CD4-positive, CD25-positive, alpha-beta regulatory T cell (primary cell): Measurements from ENCODE around the gene NDUFB4. TPM values are rescaled to one million over a fixed set of nuclear protein-coding genes. Genes with fewer than 3 reads are reported as not detected.

Experiments
- ATAC-seq, 2 donors: fragments of 150-1000 bp; cut with Tn5 transposase; one replicate each; pipeline ENCODE4 v1.10.0; 2021; ENCODE audit warnings: low read depth in 2 of 2, moderate number of reproducible peaks in 2 of 2, moderate library complexity in 1 of 2
- DNase-seq, 3 donors: peaks; one replicate each; pipeline versions ENCODE4 v3.0.0 to v3.0.0-alpha.2; 2012 to 2022; ENCODE audit warnings: mixed read lengths in 1 of 3
- H3K27ac ChIP-seq: one replicate; pipeline ENCODE4 v1.7.0; 2013; ENCODE audit warnings: mild to moderate bottlenecking, low read length; ENCODE audit not compliant: insufficient read depth, poor library complexity, severe bottlenecking
- H3K27me3 ChIP-seq: one replicate; pipeline ENCODE4 v1.7.0; 2013; ENCODE audit warnings: low read length; ENCODE audit not compliant: control insufficient read depth, insufficient read depth
- H3K36me3 ChIP-seq: one replicate; pipeline ENCODE4 v1.7.0; 2013; ENCODE audit warnings: mild to moderate bottlenecking, low read length, moderate library complexity; ENCODE audit not compliant: control insufficient read depth, insufficient read depth
- H3K4me1 ChIP-seq: 2 replicates; pipeline ENCODE4 v1.7.0; 2013; ENCODE audit warnings: mild to moderate bottlenecking, low read length; ENCODE audit not compliant: insufficient read depth, control insufficient read depth, poor library complexity, severe bottlenecking
- H3K4me3 ChIP-seq: one replicate; pipeline ENCODE4 v1.7.0; 2013; ENCODE audit warnings: low read depth, mild to moderate bottlenecking, low read length, moderate library complexity
- H3K9me3 ChIP-seq, 2 experiments: 1 replicate in 1 of 2; 2 replicates in 1 of 2; pipeline ENCODE4 v1.7.0; 2013; ENCODE audit warnings: low read length in 2 of 2, mild to moderate bottlenecking in 1 of 2, moderate library complexity in 1 of 2; ENCODE audit not compliant: control insufficient read depth in 2 of 2
- H3K27ac Mint-ChIP-seq, 3 donors: one replicate each; pipeline ENCODE4 v1.8.0; 2020 to 2022; ENCODE audit warnings: mild to moderate bottlenecking in 3 of 3, mixed read lengths in 3 of 3, moderate library complexity in 2 of 3
- H3K27me3 Mint-ChIP-seq: one replicate; pipeline ENCODE4 v1.8.0; 2022; ENCODE audit warnings: mild to moderate bottlenecking, mixed read lengths
- H3K36me3 Mint-ChIP-seq: one replicate; pipeline ENCODE4 v1.8.0; 2020; ENCODE audit warnings: mixed read lengths
- H3K4me1 Mint-ChIP-seq, 4 donors: one replicate each; pipeline ENCODE4 v1.8.0; 2020 to 2022; ENCODE audit warnings: mixed read lengths in 4 of 4, mild to moderate bottlenecking in 1 of 4
- H3K4me3 Mint-ChIP-seq, 4 donors: one replicate each; pipeline ENCODE4 v1.8.0; 2020 to 2022; ENCODE audit warnings: mild to moderate bottlenecking in 4 of 4, mixed read lengths in 4 of 4, moderate library complexity in 3 of 4
- H3K9me3 Mint-ChIP-seq, 7 donors: one replicate each; pipeline ENCODE4 v1.8.0; 2020 to 2022; ENCODE audit warnings: mixed read lengths in 7 of 7, mild to moderate bottlenecking in 3 of 7, moderate library complexity in 2 of 7
- polyA plus RNA-seq, 4 donors: library from polyadenylated mRNA; unstranded; fragments of 300-500 nt; fragmentation: Illumina TruSeq; gene quantifications; one replicate each; pipeline ENCODE4 v1.2.3, GENCODE V29; 2021
- total RNA-seq: library from RNA; stranded (reverse); gene quantifications from one replicate; pipeline ENCODE4 v1.2.3, GENCODE V29; 2022

NDUFB4 gene
- total and polyA plus RNA-seq, 5 donors from 2014 or later, result 71.4 to 317 (median 253) TPM

GRCh38 chr3:120596853-120597223, 702 bp downstream of the NDUFB4 start:
- peak in 1 of 2 donors; percentile 0 for ATAC-seq
- Mint-ChIP-seq H3K27ac (peak overlapping the region in 2 of 3 donors; percentile 98), H3K4me3 (peak overlapping the region in 3 of 4 donors; percentile 95 to 97 (median 96))

GRCh38 chr3:120597445-120598049, 1.4 kb downstream of the NDUFB4 start:
- H3K36me3 ChIP-seq, result peaks cover 40% of the 10 kb centered on the region
- Mint-ChIP-seq H3K9me3 (peaks cover 0 to under 1% (median 0%) of the 10 kb centered on the region in 7 donors), H3K27me3 (peaks cover 10% of the 10 kb centered on the region), H3K27ac (peak overlapping the region in 1 of 3 donors; percentile 88), H3K36me3 (peaks cover 13% of the 10 kb centered on the region), H3K4me3 (no peak overlapping the region), H3K4me1 (peaks cover 0 to 19% (median 17%) of the 10 kb centered on the region in 4 donors)
- H3K27me3 ChIP-seq, result no peaks in the 10 kb centered on the region
- peak overlapping the region; percentile 71 for H3K4me3 ChIP-seq
- peak in 1 of 3 donors; percentile 61 for DNase-seq
- H3K27ac ChIP-seq, result peak overlapping the region; percentile 91
- H3K9me3 ChIP-seq, result no peaks in the 10 kb centered on the region
- no peak for ATAC-seq
- peaks cover 32% of the 10 kb centered on the region for H3K4me1 ChIP-seq

More at GRCh38 chr3:120596853-120597223, 702 bp downstream of the NDUFB4 start:
- Histone ChIP-seq H3K4me3 (peak overlapping the region; percentile 85), H3K36me3 (peaks cover 33% of the 10 kb centered on the region), H3K27ac (peak overlapping the region; percentile 91), H3K27me3 (peaks cover under 1% of the 10 kb centered on the region), H3K9me3 (no peaks in the 10 kb centered on the region), H3K4me1 (peaks cover 32% of the 10 kb centered on the region)
- peaks cover 11% of the 10 kb centered on the region for H3K36me3 Mint-ChIP-seq
- H3K27me3 Mint-ChIP-seq, result peaks cover 13% of the 10 kb centered on the region
- peaks cover 0 to 2% (median 0%) of the 10 kb centered on the region in 7 donors for H3K9me3 Mint-ChIP-seq
- H3K4me1 Mint-ChIP-seq, result peaks cover 0 to 20% (median 17%) of the 10 kb centered on the region in 4 donors
- no peak for DNase-seq

- no peak for ATAC-seq
- H3K9me3 Mint-ChIP-seq, result no peaks in the 10 kb centered on the region
- Histone ChIP-seq H3K27ac (peak overlapping the region; percentile 2), H3K4me1 (peaks cover 32% of the 10 kb centered on the region), H3K27me3 (no peaks in the 10 kb centered on the region), H3K9me3 (no peaks in the 10 kb centered on the region), H3K36me3 (peaks cover 51% of the 10 kb centered on the region), H3K4me3 (peak overlapping the region; percentile 43)
- peaks cover 16% of the 10 kb centered on the region for H3K36me3 Mint-ChIP-seq
- H3K27me3 Mint-ChIP-seq, result peaks cover 6% of the 10 kb centered on the region
- no peak overlapping the region for H3K4me3 Mint-ChIP-seq
- no peak for DNase-seq
- H3K27ac Mint-ChIP-seq, result no peak overlapping the region
- H3K4me1 Mint-ChIP-seq, result peaks cover 0 to 19% (median 17%) of the 10 kb centered on the region in 4 donors
Measured at GRCh38 chr3:120599211-120599610, 3.1 kb downstream of the NDUFB4 start.

GRCh38 chr3:120601554-120601953, 5.4 kb downstream of the NDUFB4 start:
- Mint-ChIP-seq H3K27ac (peak overlapping the region in 1 of 3 donors; percentile 57), H3K4me3 (no peak overlapping the region), H3K36me3 (peaks cover 16% of the 10 kb centered on the region), H3K9me3 (no peaks in the 10 kb centered on the region), H3K27me3 (no peaks in the 10 kb centered on the region), H3K4me1 (peaks cover 0 to 14% (median 12%) of the 10 kb centered on the region in 4 donors)
- H3K4me1 ChIP-seq, result peaks cover 25% of the 10 kb centered on the region
- H3K36me3 ChIP-seq, result peaks cover 51% of the 10 kb centered on the region
- DNase-seq, result no peak
- H3K27ac ChIP-seq, result no peak overlapping the region
- H3K4me3 ChIP-seq, result no peak overlapping the region
- no peaks in the 10 kb centered on the region for H3K9me3 ChIP-seq
- ATAC-seq, result no peak
- H3K27me3 ChIP-seq, result no peaks in the 10 kb centered on the region

GRCh38 chr3:120602682-120603081, 6.5 kb downstream of the NDUFB4 start:
- H3K36me3 Mint-ChIP-seq, result peaks cover 16% of the 10 kb centered on the region
- no peaks in the 10 kb centered on the region for H3K27me3 ChIP-seq
- H3K4me1 Mint-ChIP-seq, result peaks cover 0 to 11% (median 8%) of the 10 kb centered on the region in 4 donors
- H3K4me1 ChIP-seq, result peaks cover 18% of the 10 kb centered on the region
- peak overlapping the region in 1 of 3 donors; percentile 7 for H3K27ac Mint-ChIP-seq
- peaks cover 51% of the 10 kb centered on the region for H3K36me3 ChIP-seq
- no peaks in the 10 kb centered on the region for H3K9me3 Mint-ChIP-seq
- no peaks in the 10 kb centered on the region for H3K9me3 ChIP-seq
- DNase-seq (no peak), ATAC-seq (no peak)
- no peak overlapping the region for H3K27ac ChIP-seq
- no peaks in the 10 kb centered on the region for H3K27me3 Mint-ChIP-seq
- no peak overlapping the region for H3K4me3 ChIP-seq
- no peak overlapping the region for H3K4me3 Mint-ChIP-seq

- Mint-ChIP-seq H3K4me1 (peaks cover 0 to 11% (median 7%) of the 10 kb centered on the region in 4 donors), H3K27ac (no peak overlapping the region), H3K9me3 (no peaks in the 10 kb centered on the region), H3K36me3 (peaks cover 16% of the 10 kb centered on the region), H3K4me3 (no peak overlapping the region), H3K27me3 (no peaks in the 10 kb centered on the region)
- ATAC-seq, result no peak
- H3K9me3 ChIP-seq, result no peaks in the 10 kb centered on the region
- no peak for DNase-seq
- no peak overlapping the region for H3K27ac ChIP-seq
- H3K4me3 ChIP-seq, result no peak overlapping the region
- no peaks in the 10 kb centered on the region for H3K27me3 ChIP-seq
- peaks cover 37% of the 10 kb centered on the region for H3K36me3 ChIP-seq
- H3K4me1 ChIP-seq, result peaks cover 2% of the 10 kb centered on the region
Measured at GRCh38 chr3:120604382-120604781, 8.2 kb downstream of the NDUFB4 start.

- Histone ChIP-seq H3K4me1 (no peaks in the 10 kb centered on the region), H3K27ac (no peak overlapping the region), H3K4me3 (no peak overlapping the region), H3K36me3 (peaks cover 34% of the 10 kb centered on the region), H3K27me3 (peaks cover 2% of the 10 kb centered on the region), H3K9me3 (no peaks in the 10 kb centered on the region)
- H3K27ac Mint-ChIP-seq, result no peak overlapping the region
- ATAC-seq (no peak), DNase-seq (no peak)
- peaks cover 0 to 11% (median 7%) of the 10 kb centered on the region in 4 donors for H3K4me1 Mint-ChIP-seq
- H3K27me3 Mint-ChIP-seq, result peaks cover 4% of the 10 kb centered on the region
- H3K9me3 Mint-ChIP-seq, result peaks cover 0 to 3% (median 0%) of the 10 kb centered on the region in 7 donors
- no peak overlapping the region for H3K4me3 Mint-ChIP-seq
- peaks cover 16% of the 10 kb centered on the region for H3K36me3 Mint-ChIP-seq
Measured at GRCh38 chr3:120604784-120605183, 8.6 kb downstream of the NDUFB4 start.

- no peak overlapping the region for H3K4me3 Mint-ChIP-seq
- no peaks in the 10 kb centered on the region for H3K4me1 ChIP-seq
- peak overlapping the region in 1 of 3 donors; percentile 62 for H3K27ac Mint-ChIP-seq
- H3K36me3 Mint-ChIP-seq, result no peaks in the 10 kb centered on the region
- no peaks in the 10 kb centered on the region for H3K9me3 ChIP-seq
- H3K9me3 Mint-ChIP-seq, result peaks cover 0 to 3% (median 0%) of the 10 kb centered on the region in 7 donors
- H3K36me3 ChIP-seq, result peaks cover 2% of the 10 kb centered on the region
- no peak overlapping the region for H3K27ac ChIP-seq
- H3K4me3 ChIP-seq, result no peak overlapping the region
- H3K27me3 ChIP-seq, result peaks cover 5% of the 10 kb centered on the region
- DNase-seq (no peak), ATAC-seq (no peak)
- no peaks in the 10 kb centered on the region for H3K4me1 Mint-ChIP-seq
- H3K27me3 Mint-ChIP-seq, result peaks cover 25% of the 10 kb centered on the region
Measured at GRCh38 chr3:120608506-120608905, 12.4 kb downstream of the NDUFB4 start.
